Heart left ventricle (tissue), 13 donors: ENCODE data around the gene OAS3.

Experiments
- POLR2A ChIP-seq, 2 donors: fragments of 450-650 bp; IDR thresholded peaks; one replicate each; pipeline ENCODE4 v1.6.1; 2017; ENCODE audit warnings: antibody characterized with exemption in 2 of 2, mild to moderate bottlenecking in 2 of 2, moderate library complexity in 2 of 2
- TF ChIP-seq, protein P1 (sequence below), 12 donors: fragments of 200-600 bp; sonication (generic) in 4 of 12; IDR thresholded peaks; one replicate each; pipeline versions ENCODE4 v1.5.0 to v1.8.0; 2018 to 2022; ENCODE audit warnings: antibody characterized with exemption in 12 of 12, mild to moderate bottlenecking in 5 of 12
- donor health status: ischemic (EF 13 %, LVEDD 7.1; RV severe dilation, severe dysfunction).
- donor health status: DM: no; HTN: yes; CAD: no.
- donor health status: DM: no; HTN: no; CAD: no.
- donor health status: ischemic (EF 25% LVEDD 6.9; RV normal size, moderate dysfunction).
- donor health status: ischemic (EF 25% LVEDD 5.7; RV mildly dilated, moderate dysfunction).
- donor health status: ischemic (EF 35%, LVEDD 5.7; RV mildly dilated, moderate dysfunction).
- donor health status: nonischemic (EF 11% LVEDD 7.7; RV severe dilation, severe dysfunction).
- donor health status: DM: yes; HTN: yes; CAD: no.
- donor health status: PGD.
- donor health status: ischemic (EF 29% LVEDD 5.4; RV normal size, mild dysfunction).
- donor health status: nonischemic (EF 23%, LVEDD 6.1; RV moderate dilation, normal function).

- TF ChIP-seq, protein P1, sequence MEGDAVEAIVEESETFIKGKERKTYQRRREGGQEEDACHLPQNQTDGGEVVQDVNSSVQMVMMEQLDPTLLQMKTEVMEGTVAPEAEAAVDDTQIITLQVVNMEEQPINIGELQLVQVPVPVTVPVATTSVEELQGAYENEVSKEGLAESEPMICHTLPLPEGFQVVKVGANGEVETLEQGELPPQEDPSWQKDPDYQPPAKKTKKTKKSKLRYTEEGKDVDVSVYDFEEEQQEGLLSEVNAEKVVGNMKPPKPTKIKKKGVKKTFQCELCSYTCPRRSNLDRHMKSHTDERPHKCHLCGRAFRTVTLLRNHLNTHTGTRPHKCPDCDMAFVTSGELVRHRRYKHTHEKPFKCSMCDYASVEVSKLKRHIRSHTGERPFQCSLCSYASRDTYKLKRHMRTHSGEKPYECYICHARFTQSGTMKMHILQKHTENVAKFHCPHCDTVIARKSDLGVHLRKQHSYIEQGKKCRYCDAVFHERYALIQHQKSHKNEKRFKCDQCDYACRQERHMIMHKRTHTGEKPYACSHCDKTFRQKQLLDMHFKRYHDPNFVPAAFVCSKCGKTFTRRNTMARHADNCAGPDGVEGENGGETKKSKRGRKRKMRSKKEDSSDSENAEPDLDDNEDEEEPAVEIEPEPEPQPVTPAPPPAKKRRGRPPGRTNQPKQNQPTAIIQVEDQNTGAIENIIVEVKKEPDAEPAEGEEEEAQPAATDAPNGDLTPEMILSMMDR (IDR thresholded peaks at IDR 0.05), result no peak
- no peak for TF ChIP-seq POLR2A (IDR thresholded peaks at IDR 0.05)
These were observed 37.0 kb upstream of the OAS3 start for GRCh38 chr12:112901271-112901670.
